ENCODE data around the gene SLC6A9.

SLC6A9 gene

DNA sequence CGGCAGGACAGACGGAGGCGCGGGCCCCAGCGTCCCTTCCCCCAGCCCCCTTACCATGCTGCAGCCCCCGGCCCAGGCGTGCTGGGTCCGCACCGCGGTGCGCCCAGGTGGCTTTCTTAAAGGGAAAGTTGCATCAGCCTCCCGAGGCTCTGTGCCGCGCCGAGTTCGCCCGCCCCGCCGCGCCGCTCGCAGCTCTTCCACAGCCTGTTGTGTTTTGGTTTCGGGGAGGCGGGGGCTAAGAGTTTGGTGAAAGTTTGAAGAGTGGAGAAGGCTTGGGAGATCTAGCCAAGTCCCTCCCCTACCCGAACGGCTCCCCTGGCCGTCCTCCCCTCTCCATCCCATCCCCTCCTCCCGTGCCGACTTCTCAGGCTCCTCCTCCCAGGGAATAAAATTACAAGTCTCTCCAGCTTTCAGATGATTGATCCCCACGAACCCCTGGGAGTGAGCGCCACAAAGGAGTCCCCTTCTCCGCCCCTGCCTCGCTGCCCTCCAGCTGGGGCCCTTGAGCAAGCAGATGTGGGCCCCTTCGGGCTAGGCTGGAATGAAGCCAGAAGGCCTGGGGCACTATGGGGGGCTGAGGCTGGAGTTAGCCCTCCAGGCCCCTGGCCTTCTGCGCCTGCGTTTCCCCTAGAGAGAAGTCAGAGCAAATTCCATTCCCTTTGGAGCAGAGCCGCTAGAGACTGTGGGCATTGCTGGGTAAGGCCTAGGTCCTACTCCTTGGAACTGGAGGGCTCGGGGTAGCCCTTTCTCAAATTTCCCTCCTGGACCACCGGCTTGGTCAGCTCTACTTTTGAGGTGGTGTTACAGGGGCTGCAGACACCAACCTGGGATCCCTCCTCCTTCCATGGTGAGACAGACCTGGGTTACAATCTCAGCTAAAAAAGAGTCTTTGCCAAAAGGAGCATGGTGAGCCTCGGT is at the start of gene SLC6A9:
Gene SLC6A9, minus strand, starts transcription at position 211 of the 918 bp plus-strand sequence. CDS start 7,185 bp downstream, outside the sequence.
- DNase-seq: no peak

- no peak for DNase-seq
Observed at GRCh38 chr1:44079566-44079965, 48.3 kb upstream of the SLC6A9 start.

DNA sequence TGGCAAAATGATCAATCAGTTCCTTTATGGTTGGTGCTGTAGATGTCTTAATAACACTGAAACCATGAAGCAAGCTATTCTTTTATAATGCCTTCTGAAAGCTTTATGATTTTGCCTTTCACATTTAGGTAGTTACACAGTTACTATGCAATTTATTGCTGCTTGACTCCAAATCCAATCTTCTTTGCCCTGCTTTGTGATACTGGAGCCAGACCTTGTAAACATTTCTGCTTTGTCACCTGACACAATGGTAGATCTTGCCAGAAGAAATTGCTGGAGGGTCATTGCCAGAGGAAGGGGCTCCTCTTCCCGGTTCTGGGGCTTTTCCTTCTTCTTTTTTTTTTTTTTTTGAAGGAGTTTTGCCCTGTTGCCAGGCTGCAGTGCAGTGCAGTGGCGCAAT is 46.8 kb upstream of the SLC6A9 start:
- DNase-seq: no peak

DNA sequence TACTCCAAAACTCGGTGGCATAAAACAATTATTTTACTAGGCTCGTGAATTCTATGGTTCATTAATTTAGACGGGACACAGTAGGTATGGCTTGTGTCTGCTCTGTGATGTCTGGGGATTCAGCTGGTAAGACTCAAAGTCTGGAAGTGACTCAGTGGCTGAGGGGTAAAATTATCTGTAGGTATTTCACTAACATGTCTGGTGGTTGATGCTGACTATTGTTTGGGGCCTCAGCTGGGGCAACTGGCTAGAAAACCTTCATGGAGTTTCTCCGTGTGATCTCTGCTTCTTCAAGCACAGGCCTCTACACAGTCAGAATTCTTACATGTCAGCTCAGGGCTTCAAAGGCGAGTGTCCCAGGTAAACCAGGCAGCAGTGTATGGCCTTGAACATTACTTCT is 46.2 kb upstream of the SLC6A9 start:
- no peak for DNase-seq

DNA sequence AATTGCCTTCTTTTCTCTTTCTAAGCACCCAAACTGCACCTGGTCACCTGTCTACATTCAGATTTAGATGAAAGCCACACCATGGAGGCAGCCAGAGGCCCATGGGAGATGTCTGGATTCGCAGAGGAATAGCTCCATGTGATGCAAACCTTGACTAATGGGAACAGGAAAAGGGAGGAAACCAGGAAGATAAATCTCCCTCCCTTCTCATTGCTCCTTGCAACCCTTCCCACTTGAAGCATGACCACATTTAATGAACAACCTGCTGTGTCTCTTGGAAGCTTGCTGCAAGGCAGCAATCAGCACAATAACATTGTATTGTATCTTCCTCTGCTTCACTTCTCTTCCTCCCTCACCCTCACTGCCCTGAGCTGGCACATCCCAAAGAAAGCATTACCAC is 44.8 kb upstream of the SLC6A9 start:
- no peak for DNase-seq

- DNase-seq: no peak
Observed at GRCh38 chr1:44074415-44074814, 43.2 kb upstream of the SLC6A9 start.

DNA sequence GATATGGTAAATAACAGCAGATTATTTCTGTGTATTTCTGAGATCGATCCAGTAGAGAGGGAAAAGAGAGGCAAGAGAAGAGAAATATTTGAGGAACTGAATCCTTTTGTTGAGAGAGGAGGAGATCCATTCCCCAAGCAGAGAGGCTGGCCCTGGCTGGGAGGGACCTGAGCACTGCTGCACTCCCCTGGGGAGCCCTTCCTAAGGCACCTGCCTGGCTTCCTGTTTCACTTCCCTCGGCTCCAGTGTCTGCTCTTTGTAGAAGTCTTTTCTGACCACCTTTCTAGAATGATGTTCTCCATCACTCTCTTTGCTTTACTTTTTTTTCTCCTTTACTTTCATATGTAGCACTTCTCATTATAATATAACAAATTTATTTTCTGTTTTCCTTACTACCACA is 42.3 kb upstream of the SLC6A9 start:
- DNase-seq: no peak

DNA sequence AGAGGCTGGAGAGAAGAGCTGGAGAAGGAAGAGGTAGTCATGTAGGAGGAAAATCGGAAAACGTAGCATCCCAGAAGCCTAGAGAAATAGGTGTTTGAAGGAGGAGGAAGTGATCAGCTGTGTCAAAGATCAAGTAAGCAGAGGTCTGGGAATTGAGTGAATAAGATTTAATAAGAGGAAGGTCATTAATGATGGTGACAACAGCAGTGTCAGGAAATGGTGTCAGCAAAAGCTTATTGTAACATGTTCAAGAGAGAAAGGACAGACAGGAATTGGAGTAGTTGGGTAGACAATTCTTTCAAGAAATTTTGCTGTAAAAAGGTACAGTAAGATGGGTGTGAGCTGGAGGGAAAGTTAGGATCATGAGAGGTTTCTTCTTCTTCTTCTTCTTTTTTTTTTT is 41.6 kb upstream of the SLC6A9 start:
- no peak for DNase-seq

DNA sequence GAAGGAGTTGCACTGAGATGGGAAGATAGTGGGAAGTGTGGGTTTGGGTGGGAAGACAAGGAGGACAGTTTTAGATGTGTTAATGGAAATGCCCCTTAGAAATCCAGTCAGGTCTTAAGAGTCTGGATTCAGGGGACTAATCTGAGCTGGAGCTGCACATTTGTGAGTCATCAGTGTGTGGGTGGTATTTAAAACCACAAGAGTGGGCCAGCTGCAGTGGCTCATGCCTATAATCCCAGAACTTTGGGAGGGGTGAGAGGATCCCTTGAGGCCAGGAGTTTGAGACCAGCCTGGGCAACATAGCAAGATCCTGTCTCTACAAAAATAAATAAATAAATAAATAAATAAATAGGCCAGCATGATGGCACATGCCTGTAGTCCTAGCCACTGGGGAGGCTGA is 40.9 kb upstream of the SLC6A9 start:
- DNase-seq: no peak

DNA sequence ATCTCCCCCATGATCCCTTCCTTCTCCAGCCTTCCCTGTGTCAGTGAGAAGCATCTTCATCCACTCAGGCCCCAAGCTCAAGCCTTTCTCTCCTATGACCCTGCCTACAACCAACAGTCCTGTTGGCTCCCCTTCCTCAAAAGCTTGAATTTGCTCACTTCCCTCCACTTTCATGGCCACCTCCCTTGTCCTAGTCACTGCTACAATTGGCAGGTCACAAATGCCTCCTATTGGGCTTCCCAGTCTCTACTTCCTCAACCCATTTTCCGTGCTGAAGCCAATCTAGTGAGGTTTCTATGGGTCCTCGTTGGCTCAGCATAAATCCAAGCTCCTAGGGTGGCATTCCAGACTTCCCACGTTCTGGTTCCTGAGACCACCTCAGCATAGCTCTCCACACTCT is 40.2 kb upstream of the SLC6A9 start:
- no peak for DNase-seq

GRCh38 chr1:44068442-44068921 is 37.2 kb upstream of the SLC6A9 start:
- DNase-seq: no peak

DNA sequence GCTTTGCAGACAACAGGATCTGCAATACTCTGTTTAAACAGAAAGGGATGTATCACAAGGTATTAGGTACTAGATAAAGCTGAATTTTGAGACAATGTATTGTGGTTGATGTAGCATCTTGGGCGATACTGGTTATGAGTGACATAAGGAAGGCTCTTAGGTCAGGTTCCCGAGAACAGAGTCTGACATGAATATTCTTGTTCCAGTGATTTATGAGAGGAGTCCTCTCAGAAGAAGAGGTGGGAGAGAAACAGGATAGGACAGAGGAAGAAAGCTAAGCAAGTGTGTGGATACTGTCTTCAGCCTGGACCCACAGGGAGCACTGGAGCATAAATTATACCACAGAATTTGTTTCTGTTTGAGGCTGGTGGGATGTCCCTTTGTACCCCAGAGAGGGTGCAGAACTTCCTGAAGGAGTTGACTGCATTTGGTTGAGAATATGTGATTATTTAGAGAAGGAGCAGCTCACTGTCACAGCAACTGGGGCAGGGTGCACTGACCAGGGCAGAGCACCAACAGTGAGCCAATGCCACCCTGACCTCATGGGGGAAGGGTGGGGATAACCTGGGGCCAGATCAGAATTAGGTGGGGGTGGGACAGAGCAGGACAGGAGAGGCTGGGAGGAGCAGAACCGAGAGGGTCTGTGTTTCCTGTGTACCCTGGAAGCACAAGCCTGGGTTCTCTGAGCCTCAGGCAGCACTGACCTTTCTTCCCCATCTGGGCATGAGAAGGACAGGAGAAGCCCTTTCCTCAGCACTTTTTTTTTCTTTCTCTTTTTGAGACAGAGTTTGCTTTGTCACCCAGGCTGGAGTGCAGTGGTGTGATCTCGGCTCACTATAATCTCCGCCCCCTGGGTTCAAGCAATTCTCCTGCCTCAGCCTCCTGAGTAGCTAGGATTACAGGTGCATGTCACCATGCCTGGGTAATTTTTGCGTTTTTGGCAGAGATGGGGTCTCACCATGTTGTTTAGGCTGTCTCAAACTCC is 36.3 kb upstream of the SLC6A9 start:
- DNase-seq: no peak

DNA sequence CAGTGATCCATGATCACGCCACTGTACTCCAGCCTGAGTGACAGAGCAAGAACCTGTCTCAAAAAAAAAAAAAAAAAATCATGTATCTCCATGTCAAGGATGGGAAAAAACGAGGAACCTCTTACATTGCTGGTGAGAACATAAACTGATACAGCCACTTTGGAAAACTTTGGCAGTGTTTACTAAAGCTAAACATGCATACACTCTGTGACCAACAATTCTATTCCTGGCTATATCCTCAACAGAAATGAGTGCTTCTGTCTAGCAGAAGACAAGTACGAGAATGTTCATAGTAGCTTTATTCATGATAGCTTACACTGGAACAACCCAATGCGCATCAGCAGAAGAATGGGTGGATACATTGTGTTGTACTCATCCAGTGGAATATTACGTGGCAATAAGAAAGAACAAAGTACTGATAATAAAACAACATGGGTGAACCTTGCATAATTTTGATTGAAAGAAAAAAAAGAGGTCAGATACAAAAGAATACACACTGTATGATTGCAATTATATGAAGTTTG is 31.5 kb upstream of the SLC6A9 start:
- no peak for DNase-seq

- no peak for DNase-seq
Observed at GRCh38 chr1:44061857-44062256, 30.6 kb upstream of the SLC6A9 start.

DNA sequence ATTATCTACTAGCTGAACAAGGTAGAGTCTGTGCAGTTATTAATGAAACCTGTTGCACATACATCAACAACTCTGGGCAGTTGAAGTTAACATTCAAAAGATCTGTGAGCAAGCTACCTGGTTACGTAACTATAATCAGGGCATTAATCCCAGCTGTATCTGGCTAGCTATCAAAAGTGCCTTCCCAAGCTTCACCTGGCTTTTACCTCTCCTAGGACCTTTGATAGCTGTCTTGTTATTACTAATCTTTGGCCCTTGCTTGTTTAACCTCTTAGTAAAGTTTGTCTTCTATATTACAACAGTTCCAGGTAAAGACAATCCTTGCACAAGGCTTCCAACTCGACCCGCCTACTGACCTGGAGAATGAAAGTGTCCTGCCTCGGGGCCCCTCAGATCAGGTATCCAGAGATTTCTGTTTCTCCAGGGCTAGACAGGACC is 29.6 kb upstream of the SLC6A9 start:
- DNase-seq: no peak

- no peak for DNase-seq
Observed at GRCh38 chr1:44059664-44060355, 28.5 kb upstream of the SLC6A9 start.

GRCh38 chr1:44059212-44059611 is 27.9 kb upstream of the SLC6A9 start:
- DNase-seq: no peak

DNA sequence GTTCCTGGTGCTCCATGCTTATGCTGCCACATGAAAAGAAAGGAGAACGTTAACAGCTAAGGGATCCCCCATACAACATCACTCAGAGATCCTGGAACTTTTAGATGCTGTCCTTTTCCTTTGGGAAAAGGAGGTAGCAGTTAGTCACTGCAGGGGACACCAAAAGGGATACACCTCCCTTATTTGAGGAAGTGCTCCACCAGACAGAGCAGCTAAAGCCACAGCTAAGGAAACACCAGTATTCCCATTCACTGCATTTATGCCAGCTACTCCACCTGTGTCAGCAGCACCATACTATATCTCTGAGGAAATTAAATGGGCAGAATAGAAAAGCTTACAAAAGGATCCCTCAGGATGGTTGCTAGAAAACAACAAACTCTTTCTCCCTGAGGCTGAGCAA is 26.0 kb upstream of the SLC6A9 start:
- DNase-seq: no peak

DNA sequence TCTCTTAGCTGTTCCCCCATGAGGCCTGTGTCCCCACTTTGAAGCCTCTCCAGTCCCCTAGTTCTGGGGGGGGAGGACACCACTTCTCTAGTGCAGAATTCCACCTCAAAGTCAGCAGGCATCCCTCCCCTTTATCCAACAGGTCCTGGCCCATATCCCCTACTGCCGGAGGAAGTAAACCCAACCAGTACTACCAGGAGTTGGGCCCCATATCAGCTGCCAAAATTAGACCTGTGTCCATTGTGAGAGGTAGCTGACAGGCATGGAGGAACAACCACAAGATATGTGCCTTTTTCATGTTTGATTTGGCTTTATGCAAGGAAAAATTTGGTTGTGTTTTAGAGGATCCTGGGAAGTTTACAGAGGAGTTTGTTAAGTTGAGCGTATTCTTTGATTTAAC is 22.1 kb upstream of the SLC6A9 start:
- no peak for DNase-seq

DNA sequence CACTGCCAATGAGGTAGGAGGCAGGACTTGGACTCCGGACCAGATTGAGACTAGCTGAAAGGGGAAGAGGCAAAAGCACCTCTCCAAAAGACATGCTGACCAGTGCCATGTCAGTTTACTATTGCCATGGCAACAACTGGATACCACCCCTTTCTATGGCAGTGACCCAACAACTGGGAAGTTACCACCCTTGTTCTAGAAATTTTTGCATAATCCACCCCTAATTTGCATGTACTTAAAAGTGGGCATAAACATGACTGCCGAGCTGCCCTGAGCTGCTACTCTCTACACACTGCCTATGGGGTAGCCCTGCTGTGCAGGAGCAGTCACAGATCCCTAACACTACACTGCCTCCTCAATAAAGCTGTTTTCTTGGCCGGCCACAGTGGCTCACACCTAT is 19.0 kb upstream of the SLC6A9 start:
- no peak for DNase-seq

DNA sequence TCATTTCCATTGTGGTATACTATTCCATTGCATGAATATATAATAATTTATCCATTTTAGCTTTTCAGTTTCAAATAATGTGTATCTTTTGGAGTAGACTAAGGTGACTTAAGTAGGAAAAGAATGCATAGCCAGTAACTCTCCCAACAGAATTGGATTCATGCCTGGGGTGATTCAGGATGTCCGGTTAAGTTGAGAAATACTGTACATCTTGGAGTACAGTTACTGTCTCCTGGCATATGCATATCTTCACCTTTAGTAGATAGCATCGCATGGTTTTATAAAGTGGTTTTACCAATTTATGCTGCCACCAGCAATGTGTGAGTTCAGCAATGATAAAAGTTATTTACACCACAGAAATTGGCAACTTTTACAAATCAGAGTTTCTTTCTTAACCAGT is 18.6 kb upstream of the SLC6A9 start:
- no peak for DNase-seq

- no peak for DNase-seq
Observed at GRCh38 chr1:44048532-44049215, 17.4 kb upstream of the SLC6A9 start.
